ENCODE data around the gene CTNNA1. TPM values are rescaled to one million over a fixed set of nuclear protein-coding genes. Genes with fewer than 3 reads are reported as not detected.

The CTNNA1 gene
- total RNA-seq, 1 donor from 2014 or later, result 304 TPM

DNA sequence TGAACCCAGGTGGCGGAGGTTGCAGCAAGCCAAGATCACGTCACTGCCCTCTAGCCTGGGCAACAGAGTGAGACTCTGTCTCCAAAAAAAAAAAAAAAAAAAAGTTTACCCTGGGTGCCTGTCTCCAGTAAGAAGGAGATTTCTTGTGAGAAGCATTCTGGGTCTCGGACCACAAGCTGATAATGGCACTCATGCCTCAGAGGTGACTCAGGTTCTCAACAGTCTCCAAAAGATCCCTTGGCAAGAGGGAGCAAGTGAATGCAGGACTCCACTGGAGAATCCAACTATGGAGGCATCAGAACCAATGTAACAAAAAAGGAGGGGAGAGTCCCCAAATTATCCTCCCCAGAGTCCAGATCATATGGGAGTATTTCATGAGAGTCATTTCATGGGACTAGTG, 227.9 kb downstream of the CTNNA1 start:
- intact Hi-C loops (cut with DNase I), result no loop called here
- H3K36me3 ChIP-seq, result no peaks in the 10 kb centered on the region
- no peaks in the 10 kb centered on the region for H3K4me1 ChIP-seq
- no peaks in the 10 kb centered on the region for H3K9me3 ChIP-seq
- no peak overlapping the region for H3K4me3 ChIP-seq
- TF ChIP-seq, protein P1, sequence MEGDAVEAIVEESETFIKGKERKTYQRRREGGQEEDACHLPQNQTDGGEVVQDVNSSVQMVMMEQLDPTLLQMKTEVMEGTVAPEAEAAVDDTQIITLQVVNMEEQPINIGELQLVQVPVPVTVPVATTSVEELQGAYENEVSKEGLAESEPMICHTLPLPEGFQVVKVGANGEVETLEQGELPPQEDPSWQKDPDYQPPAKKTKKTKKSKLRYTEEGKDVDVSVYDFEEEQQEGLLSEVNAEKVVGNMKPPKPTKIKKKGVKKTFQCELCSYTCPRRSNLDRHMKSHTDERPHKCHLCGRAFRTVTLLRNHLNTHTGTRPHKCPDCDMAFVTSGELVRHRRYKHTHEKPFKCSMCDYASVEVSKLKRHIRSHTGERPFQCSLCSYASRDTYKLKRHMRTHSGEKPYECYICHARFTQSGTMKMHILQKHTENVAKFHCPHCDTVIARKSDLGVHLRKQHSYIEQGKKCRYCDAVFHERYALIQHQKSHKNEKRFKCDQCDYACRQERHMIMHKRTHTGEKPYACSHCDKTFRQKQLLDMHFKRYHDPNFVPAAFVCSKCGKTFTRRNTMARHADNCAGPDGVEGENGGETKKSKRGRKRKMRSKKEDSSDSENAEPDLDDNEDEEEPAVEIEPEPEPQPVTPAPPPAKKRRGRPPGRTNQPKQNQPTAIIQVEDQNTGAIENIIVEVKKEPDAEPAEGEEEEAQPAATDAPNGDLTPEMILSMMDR (IDR thresholded peaks at IDR 0.05), result no peak
- TF ChIP-seq POLR2AphosphoS5 (IDR thresholded peaks at IDR 0.05; ENCODE audit: insufficient read depth in 1 of 2, low read depth in 1 of 2) (no peak), POLR2A (IDR thresholded peaks at IDR 0.05) (no peak)
- DNase-seq (ENCODE audit: extremely low spot score in 2 of 2), result no peak
- no peak overlapping the region for H3K27ac ChIP-seq
- H3K27me3 ChIP-seq, result no peaks in the 10 kb centered on the region

DNA sequence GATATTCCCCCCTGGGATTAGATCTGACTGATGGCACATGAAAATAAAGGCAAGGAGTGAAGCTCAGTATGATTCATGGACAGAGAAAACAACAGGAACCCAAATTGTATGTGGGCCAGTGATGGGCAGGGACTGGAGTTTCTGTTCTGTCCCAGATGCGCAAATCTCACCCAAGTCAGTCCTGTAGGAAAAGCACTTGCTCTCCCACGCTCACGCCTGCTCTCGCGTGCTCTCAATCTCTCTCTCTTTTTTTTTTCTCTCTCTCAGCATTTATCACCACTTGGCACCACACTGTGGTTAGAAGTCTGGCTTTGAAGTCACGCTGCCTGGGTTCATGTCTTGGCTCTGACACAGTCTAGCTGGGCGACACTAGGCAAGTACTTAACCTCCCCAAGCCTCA, 228.4 kb downstream of the CTNNA1 start:
- Histone ChIP-seq H3K36me3 (no peaks in the 10 kb centered on the region), H3K9me3 (no peaks in the 10 kb centered on the region), H3K27me3 (no peaks in the 10 kb centered on the region), H3K27ac (no peak overlapping the region), H3K4me3 (no peak overlapping the region), H3K4me1 (no peaks in the 10 kb centered on the region)
- no peak for DNase-seq (ENCODE audit: extremely low spot score in 2 of 2)
- intact Hi-C loops (cut with DNase I), result no loop called here
- TF ChIP-seq, protein P1 (IDR thresholded peaks at IDR 0.05), result no peak
- TF ChIP-seq POLR2AphosphoS5 (IDR thresholded peaks at IDR 0.05; ENCODE audit: insufficient read depth in 1 of 2, low read depth in 1 of 2), result no peak
- no peak for TF ChIP-seq POLR2A (IDR thresholded peaks at IDR 0.05)

DNA sequence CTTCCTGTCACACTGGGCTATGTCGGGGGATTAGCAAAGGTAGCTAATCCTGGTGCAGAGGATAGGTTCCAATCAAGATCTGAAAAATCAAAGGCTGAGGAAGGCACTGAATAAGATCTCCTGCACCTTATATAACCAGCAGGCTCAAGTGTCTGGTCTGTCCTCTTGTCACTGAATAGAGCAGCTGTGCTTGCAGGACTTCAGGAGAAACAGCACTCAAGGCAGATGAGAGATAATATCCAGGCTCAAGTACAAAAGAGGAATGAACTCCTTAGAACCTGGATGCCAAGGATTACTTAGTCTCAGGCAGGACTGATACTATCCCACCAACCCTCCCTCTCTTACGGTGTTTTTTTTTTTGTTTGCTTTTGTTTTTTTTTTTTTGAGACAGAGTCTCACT, 230.8 kb downstream of the CTNNA1 start:
- Histone ChIP-seq H3K9me3 (no peaks in the 10 kb centered on the region), H3K4me3 (no peak overlapping the region), H3K4me1 (no peaks in the 10 kb centered on the region), H3K27ac (no peak overlapping the region), H3K27me3 (no peaks in the 10 kb centered on the region), H3K36me3 (no peaks in the 10 kb centered on the region)
- no peak for DNase-seq (ENCODE audit: extremely low spot score in 2 of 2)
- intact Hi-C loops (cut with DNase I), result no loop called here
- TF ChIP-seq POLR2AphosphoS5 (IDR thresholded peaks at IDR 0.05; ENCODE audit: insufficient read depth in 1 of 2, low read depth in 1 of 2) (no peak), POLR2A (IDR thresholded peaks at IDR 0.05) (no peak)
- TF ChIP-seq, protein P1 (IDR thresholded peaks at IDR 0.05), result no peak

Other genes starting within 250 kb of the CTNNA1 start
- gene ETF1, start 210.2 kb upstream of the CTNNA1 start, total RNA-seq, result 60.6 TPM
- gene HSPA9, start 178.0 kb upstream of the CTNNA1 start, total RNA-seq, result 156 TPM
- gene LRRTM2, start 121.9 kb downstream of the CTNNA1 start, total RNA-seq, result 1.2 TPM